RPMI8226 (cell line): ENCODE results near the gene CCDC192.

Experiments used
- DNase-seq: peaks from one replicate; pipeline ENCODE4 v3.0.0-alpha.2; 2015

Gene CCDC192

GRCh38 chr5:127892467-127893207 lies 189.4 kb downstream of the CCDC192 start:
- DNase-seq = peak; percentile 64

- DNase-seq = no peak
These were observed 190.0 kb downstream of the CCDC192 start for GRCh38 chr5:127893232-127893631.

GRCh38 chr5:127894461-127894860 lies 191.3 kb downstream of the CCDC192 start:
- no peak for DNase-seq

GRCh38 chr5:127898551-127899213 lies 195.5 kb downstream of the CCDC192 start:
- DNase-seq = no peak

- DNase-seq = no peak
These were observed 196.0 kb downstream of the CCDC192 start for GRCh38 chr5:127899214-127899610.

- DNase-seq = no peak
These were observed 203.5 kb downstream of the CCDC192 start for GRCh38 chr5:127906562-127907204.

GRCh38 chr5:127907907-127908306 lies 204.7 kb downstream of the CCDC192 start:
- DNase-seq = peak; percentile 35

- peak; percentile 46 for DNase-seq
These were observed 205.9 kb downstream of the CCDC192 start for GRCh38 chr5:127909066-127909465.

- DNase-seq = no peak
These were observed 206.6 kb downstream of the CCDC192 start for GRCh38 chr5:127909821-127910220.

- DNase-seq = no peak
These were observed 207.2 kb downstream of the CCDC192 start for GRCh38 chr5:127910307-127910956.

GRCh38 chr5:127911619-127912018 lies 208.4 kb downstream of the CCDC192 start:
- DNase-seq = no peak

GRCh38 chr5:127912411-127912810 lies 209.2 kb downstream of the CCDC192 start:
- no peak for DNase-seq

GRCh38 chr5:127916885-127917573 lies 213.8 kb downstream of the CCDC192 start:
- DNase-seq = no peak

- DNase-seq = no peak
These were observed 216.0 kb downstream of the CCDC192 start for GRCh38 chr5:127919006-127919796.

GRCh38 chr5:127919818-127920217 lies 216.6 kb downstream of the CCDC192 start:
- DNase-seq = no peak

GRCh38 chr5:127920936-127921335 lies 217.7 kb downstream of the CCDC192 start:
- DNase-seq = no peak

- DNase-seq = no peak
These were observed 219.4 kb downstream of the CCDC192 start for GRCh38 chr5:127922603-127923002.

- DNase-seq = no peak
These were observed 220.8 kb downstream of the CCDC192 start for GRCh38 chr5:127923804-127924570.

- DNase-seq = no peak
These were observed 221.4 kb downstream of the CCDC192 start for GRCh38 chr5:127924606-127925005.

GRCh38 chr5:127925916-127926315 lies 222.7 kb downstream of the CCDC192 start:
- no peak for DNase-seq

- DNase-seq = no peak
These were observed 223.8 kb downstream of the CCDC192 start for GRCh38 chr5:127926974-127927373.
